GM10266 (cell line): ENCODE measurements around the gene KLC3.

Experiments used
- DNase-seq: peaks from one replicate; pipeline ENCODE4 v3.0.0; 2012; ENCODE audit errors: extremely low spot score
- TF ChIP-seq, protein P1 (sequence below): IDR thresholded peaks from 2 replicates; pipeline ENCODE4 v1.5.1; 2012; ENCODE audit warnings: mild to moderate bottlenecking, low read depth; ENCODE audit not compliant: control insufficient read depth, insufficient read depth; ENCODE audit errors: missing control alignments

The KLC3 gene

DNA sequence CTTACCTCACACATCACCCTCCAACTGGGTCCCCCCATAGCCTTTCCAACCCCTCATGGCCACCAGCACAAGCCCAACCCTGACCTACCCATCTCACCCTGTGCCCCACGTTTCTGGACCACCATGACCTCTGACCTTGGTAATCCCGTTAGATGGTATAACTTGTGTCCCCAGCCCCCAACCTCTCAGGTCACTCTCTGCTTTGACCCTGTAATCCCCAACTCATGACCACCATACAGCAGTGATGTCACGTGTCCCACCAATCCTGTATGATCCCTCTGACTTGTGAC, 8.5 kb downstream of the KLC3 start:
- TF ChIP-seq, protein P1, sequence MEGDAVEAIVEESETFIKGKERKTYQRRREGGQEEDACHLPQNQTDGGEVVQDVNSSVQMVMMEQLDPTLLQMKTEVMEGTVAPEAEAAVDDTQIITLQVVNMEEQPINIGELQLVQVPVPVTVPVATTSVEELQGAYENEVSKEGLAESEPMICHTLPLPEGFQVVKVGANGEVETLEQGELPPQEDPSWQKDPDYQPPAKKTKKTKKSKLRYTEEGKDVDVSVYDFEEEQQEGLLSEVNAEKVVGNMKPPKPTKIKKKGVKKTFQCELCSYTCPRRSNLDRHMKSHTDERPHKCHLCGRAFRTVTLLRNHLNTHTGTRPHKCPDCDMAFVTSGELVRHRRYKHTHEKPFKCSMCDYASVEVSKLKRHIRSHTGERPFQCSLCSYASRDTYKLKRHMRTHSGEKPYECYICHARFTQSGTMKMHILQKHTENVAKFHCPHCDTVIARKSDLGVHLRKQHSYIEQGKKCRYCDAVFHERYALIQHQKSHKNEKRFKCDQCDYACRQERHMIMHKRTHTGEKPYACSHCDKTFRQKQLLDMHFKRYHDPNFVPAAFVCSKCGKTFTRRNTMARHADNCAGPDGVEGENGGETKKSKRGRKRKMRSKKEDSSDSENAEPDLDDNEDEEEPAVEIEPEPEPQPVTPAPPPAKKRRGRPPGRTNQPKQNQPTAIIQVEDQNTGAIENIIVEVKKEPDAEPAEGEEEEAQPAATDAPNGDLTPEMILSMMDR, result no peak
- DNase-seq, result no peak

DNA sequence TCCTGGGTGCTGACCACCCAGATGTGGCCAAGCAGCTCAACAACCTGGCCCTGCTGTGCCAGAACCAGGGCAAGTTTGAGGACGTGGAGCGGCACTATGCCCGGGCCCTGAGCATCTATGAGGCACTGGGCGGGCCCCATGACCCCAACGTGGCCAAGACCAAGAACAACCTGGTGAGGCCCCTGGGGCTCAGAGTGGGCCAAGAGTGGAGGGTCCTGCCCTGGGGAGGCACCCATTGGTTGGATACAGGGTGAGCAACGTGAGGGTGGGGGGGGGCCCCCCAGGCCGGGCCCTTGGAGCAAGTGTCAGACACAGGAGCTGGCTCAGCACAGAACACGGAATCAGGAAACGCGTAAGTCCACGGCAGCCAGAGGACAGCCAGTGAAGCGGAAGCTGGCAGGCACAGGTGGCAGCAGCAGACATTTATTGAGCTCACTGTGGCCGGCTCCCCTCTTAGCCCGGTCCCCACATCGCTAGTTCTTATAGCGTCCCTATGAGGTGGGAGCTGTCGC, 8.9 kb downstream of the KLC3 start:
- DNase-seq, result no peak
- TF ChIP-seq, protein P1, result no peak

DNA sequence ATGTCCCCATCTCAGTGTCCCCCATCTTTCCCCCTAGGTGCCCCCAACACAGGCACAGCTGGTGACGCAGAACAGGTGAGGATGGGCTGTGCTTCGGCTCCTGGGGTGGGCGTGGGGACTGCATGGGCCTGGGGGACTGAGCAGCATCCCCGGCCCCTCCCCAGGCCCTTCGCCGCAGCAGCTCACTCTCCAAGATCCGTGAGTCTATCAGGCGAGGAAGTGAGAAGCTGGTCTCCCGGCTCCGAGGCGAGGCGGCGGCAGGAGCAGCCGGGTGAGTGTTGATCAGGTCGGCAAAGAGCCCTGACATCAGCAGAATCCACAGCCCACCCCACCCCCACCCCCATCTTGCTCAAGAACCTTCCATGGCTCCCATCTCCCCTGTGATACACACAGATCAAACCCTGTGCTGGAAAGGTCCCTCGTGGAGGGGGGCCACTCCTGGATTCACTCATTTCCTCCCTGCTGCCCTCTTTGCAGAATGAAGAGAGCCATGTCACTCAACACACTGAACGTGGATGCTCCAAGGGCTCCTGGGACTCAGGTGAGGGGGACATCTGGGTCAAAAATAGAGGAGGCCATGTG, 10.0 kb downstream of the KLC3 start:
- TF ChIP-seq, protein P1, result no peak

DNA sequence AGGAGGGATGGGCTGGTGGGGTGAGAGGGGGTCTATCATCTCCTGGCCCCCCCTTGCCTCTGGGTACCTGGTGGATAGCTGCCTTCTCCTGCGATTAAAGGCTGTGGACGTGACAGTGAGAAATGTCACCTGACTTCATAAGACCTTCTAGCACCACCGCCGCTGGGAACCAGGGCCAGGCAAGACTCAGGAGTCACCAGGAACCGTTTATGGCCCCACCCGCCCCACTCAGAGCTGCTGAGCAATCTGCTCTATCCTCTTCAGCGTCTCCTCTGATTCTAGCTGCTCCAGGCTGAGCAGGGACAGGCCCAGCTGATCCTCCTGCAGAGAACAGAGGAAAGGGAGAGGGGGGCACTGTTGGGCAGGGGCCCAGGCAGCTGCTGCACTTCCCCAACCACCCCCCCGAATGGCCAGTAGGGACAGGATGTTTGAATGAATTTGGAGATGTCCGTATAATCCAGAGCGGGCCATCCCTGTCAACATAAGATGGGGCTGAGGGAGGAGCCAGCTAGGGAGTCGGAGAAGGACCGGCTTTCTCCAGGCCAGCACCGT, 10.9 kb downstream of the KLC3 start:
- DNase-seq, result no peak
- TF ChIP-seq, protein P1, result no peak

More for the DNA sequence above, 10.0 kb downstream of the KLC3 start:
- no peak for DNase-seq

DNA sequence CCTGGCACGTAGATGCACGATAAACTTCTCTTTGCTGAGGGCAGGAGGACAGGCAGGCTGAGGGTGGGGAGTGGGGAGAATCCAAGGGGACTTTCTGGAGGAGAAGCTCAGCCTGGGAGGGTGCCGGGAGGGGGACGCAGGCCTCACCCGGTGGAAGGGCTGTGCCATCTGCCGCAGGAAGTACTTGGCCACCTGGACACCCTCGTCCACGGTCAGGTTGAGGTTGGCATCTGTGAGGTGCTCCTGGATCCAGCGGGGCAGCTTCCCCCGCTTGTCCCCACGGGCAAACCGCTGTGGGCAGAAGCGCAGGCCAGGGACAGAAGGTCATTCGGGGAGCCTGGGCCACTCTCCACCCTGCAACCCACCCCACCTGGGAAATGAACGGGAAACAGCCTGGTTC, 11.5 kb downstream of the KLC3 start:
- DNase-seq, result no peak
- TF ChIP-seq, protein P1, result no peak

DNA sequence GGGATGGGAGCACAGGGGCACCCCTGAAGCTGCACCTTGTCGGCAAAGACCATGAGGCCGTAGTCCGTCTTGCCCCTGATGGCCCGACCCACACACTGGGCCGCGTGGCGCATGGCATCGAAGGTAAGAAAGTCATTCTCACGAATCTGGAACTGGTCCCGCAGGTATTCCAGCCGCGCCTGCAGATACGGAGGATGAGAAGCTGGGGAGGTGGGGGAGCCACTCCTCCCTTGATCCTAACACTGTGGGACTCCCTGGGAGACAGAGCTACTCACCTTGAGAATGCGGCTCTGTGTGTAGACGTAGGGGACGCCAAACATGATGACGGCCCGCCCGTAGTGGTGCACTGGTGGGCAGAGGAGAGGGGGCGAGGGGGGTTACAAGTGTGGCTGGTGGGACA, 11.9 kb downstream of the KLC3 start:
- no peak for DNase-seq
- TF ChIP-seq, protein P1, result no peak

DNA sequence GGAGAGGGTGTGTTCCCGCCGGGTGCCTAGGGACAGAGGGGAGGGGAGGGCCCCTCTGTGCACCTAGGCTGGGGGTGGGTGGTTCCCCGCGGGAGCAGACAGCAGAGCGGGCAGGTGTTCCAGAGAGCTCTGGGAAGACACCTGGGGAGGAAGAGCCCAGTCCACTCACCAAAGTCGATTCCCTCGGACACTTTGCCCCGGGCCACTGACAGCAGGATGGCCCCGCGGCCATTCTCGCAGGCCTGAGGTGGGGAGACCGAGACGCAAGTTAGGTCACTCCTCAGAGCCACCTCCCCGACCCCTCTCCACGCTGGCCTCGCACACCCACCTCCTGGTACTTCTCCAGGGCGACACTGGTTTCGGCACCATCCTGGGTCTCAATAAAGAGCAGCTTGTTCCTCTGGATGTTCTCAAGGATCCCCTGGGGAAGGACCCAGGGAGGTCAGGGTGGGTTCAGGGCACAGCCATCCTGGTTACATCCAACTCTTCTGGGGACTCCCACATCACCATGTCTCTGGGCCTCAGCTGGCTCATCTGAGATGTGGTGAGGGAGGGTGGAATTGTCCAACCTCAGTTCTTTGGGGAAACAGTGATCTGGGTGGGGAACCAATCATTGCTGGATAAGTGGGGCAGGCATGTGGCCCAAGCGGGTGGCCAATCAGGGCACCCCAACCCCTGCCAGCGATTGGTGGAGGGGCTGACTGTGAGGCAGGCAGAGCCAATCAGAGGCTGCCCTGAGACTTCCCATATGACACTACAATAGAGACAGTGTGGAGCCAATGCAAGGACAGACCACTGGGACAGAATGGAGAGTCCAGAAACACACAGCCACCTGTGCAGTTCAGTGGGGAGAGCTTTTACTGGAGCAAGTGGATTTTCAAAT, 12.6 kb downstream of the KLC3 start:
- DNase-seq, result no peak
- TF ChIP-seq, protein P1, result no peak
